ENCODE data around the gene SPRYD3.

DNA sequence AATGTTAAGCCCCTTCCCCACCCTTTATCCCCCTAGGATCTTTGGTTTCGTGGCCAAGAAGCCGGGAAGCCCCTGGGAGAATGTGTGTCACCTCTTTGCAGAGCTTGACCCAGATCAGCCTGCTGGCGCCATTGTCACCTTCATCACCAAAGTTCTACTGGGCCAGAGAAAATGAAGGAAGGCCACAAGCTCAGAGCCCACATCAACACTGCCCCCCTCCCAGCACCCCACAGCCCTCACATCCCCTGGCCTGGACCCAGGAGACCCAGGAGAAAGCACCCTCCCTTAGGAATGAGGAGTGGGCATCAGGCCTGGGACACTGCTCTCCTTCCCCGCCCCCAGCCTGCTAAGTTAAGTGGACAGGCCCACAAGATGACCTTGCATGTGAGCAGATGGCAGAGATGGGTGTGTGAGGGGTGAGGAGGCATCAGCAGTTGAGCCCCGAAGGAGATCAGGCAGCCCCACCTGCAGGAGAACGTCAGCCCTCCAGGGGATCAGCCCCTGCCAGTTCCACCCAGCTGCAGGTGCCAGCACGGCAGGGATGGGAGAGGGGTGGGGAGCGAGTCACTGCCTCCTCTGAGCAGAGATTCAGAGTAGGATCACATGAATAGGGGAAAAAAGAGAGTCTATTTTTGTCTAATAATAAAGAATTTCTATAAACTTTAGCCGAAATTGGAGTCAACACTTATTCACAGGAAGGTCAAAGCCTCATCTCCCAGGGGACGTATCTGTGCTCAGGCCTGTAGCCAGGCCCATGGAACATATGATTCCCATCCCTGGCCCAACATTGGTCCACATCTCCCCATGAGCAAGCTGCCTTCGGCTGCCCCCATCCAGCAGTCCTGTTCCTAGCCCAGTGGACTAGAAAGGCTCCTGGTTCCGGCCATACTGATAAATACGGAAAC lies 15.2 kb downstream of the SPRYD3 start:
- no peak for TF ChIP-seq POLR2A (IDR thresholded peaks at IDR 0.05; ENCODE audit: low read depth, low read length)
- TF ChIP-seq PAX5 (IDR thresholded peaks at IDR 0.05; ENCODE audit: insufficient read depth, low read length, severe bottlenecking): no peak
- TF ChIP-seq TAF1 (IDR thresholded peaks at IDR 0.05; ENCODE audit: low read depth, low read length): no peak
- no peak for TF ChIP-seq POLR2AphosphoS5 (IDR thresholded peaks at IDR 0.05; ENCODE audit: low read depth, low read length)
- no peak for TF ChIP-seq POU2F2 (IDR thresholded peaks at IDR 0.05; ENCODE audit: low read depth, low read length)
